OCI-LY1 (cell line): ENCODE results near the gene XPR1.

Source experiments
- H2AFZ ChIP-seq: fragments of 200-600 bp; sonication (generic), shearing (Covaris generic); 2 replicates; pipeline ENCODE4 v1.6.0; 2014; ENCODE audit warnings: antibody characterized with exemption, mild to moderate bottlenecking, low read length
- H3F3A ChIP-seq: fragments of 200-600 bp; sonication (generic), shearing (Covaris generic); 2 replicates; pipeline ENCODE4 v1.6.0; 2014; ENCODE audit warnings: mild to moderate bottlenecking, antibody characterized with exemption, low read length, moderate library complexity; ENCODE audit not compliant: insufficient read depth
- H3K27ac ChIP-seq: fragments of 200-600 bp; sonication (generic); 2 replicates; pipeline ENCODE4 v1.5.1; 2014; ENCODE audit warnings: low read length, mixed run types, mild to moderate bottlenecking, low read depth; ENCODE audit not compliant: poor library complexity, severe bottlenecking
- H3K27me3 ChIP-seq: fragments of 200-600 bp; sonication (generic); 2 replicates; pipeline ENCODE4 v1.6.0; 2014; ENCODE audit warnings: antibody characterized with exemption, mild to moderate bottlenecking, low read length, moderate library complexity; ENCODE audit not compliant: insufficient read depth
- H3K36me3 ChIP-seq: fragments of 200-600 bp; sonication (generic); 2 replicates; pipeline ENCODE4 v1.6.1; 2014; ENCODE audit warnings: mild to moderate bottlenecking, antibody characterized with exemption, low read length, moderate library complexity, mixed read lengths; ENCODE audit not compliant: insufficient read depth
- H3K4me1 ChIP-seq: fragments of 200-600 bp; sonication (generic); 2 replicates; pipeline ENCODE4 v1.5.1; 2014; ENCODE audit warnings: mild to moderate bottlenecking, low read length, moderate library complexity; ENCODE audit not compliant: insufficient read depth, severe bottlenecking
- H3K4me2 ChIP-seq: fragments of 200-600 bp; sonication (generic), shearing (Covaris generic); 2 replicates; pipeline ENCODE4 v1.6.1; 2014; ENCODE audit warnings: low read length
- H3K4me3 ChIP-seq: fragments of 200-600 bp; sonication (generic); 2 replicates; pipeline ENCODE4 v1.5.1; 2014; ENCODE audit warnings: low read length, low read depth, mild to moderate bottlenecking, mixed read lengths; ENCODE audit not compliant: poor library complexity, severe bottlenecking
- H3K79me2 ChIP-seq: fragments of 200-600 bp; shearing (Covaris generic); 2 replicates; pipeline ENCODE4 v1.6.1; 2016; ENCODE audit warnings: mixed run types, low read length, mixed read lengths; ENCODE audit not compliant: insufficient read depth
- H3K9ac ChIP-seq: fragments of 200-600 bp; sonication (generic), shearing (Covaris generic); 2 replicates; pipeline ENCODE4 v1.6.1; 2014; ENCODE audit warnings: mild to moderate bottlenecking, low read length, mixed read lengths
- H3K9me2 ChIP-seq: fragments of 200-600 bp; sonication (generic), shearing (Covaris generic); 2 replicates; pipeline ENCODE4 v1.6.1; 2014; ENCODE audit warnings: low read depth, mild to moderate bottlenecking, low read length, mixed read lengths
- H3K9me3 ChIP-seq: fragments of 200-600 bp; shearing (Covaris generic); 2 replicates; pipeline ENCODE4 v1.6.1; 2014; ENCODE audit warnings: low read length, mixed read lengths
- H4K20me1 ChIP-seq: fragments of 200-600 bp; sonication (generic), shearing (Covaris generic); 2 replicates; pipeline ENCODE4 v1.6.0; 2016; ENCODE audit warnings: mild to moderate bottlenecking, low read length; ENCODE audit not compliant: insufficient read depth
- EZH2 ChIP-seq: fragments of 200-600 bp; sonication (generic), shearing (Covaris generic); IDR thresholded peaks from 2 replicates; pipeline ENCODE4 v1.8.0; 2017; ENCODE audit warnings: borderline replicate concordance, mixed run types, mild to moderate bottlenecking, antibody characterized with exemption, low read length, moderate library complexity, mixed read lengths
- TF ChIP-seq, protein P1 (sequence below): fragments of 200-600 bp; sonication (generic), shearing (Covaris generic); IDR thresholded peaks from 2 replicates; pipeline ENCODE4 v1.5.1; 2017; ENCODE audit warnings: mild to moderate bottlenecking, antibody characterized with exemption, low read length, moderate library complexity, mixed read lengths

The XPR1 gene

GRCh38 chr1:180836449-180836848, 204.6 kb downstream of the XPR1 start:
- Histone ChIP-seq H3K27ac (no peak overlapping the region), H3F3A (no peaks in the 10 kb centered on the region), H3K27me3 (no peaks in the 10 kb centered on the region), H3K36me3 (no peaks in the 10 kb centered on the region), H3K4me3 (no peak overlapping the region), H4K20me1 (no peaks in the 10 kb centered on the region), H3K9ac (no peak overlapping the region), H3K4me2 (no peak overlapping the region), H3K79me2 (no peaks in the 10 kb centered on the region), H3K9me2 (no peaks in the 10 kb centered on the region), H2AFZ (no peak overlapping the region), H3K4me1 (peaks cover 8% of the 10 kb centered on the region), H3K9me3 (no peaks in the 10 kb centered on the region)
- TF ChIP-seq, protein P1, sequence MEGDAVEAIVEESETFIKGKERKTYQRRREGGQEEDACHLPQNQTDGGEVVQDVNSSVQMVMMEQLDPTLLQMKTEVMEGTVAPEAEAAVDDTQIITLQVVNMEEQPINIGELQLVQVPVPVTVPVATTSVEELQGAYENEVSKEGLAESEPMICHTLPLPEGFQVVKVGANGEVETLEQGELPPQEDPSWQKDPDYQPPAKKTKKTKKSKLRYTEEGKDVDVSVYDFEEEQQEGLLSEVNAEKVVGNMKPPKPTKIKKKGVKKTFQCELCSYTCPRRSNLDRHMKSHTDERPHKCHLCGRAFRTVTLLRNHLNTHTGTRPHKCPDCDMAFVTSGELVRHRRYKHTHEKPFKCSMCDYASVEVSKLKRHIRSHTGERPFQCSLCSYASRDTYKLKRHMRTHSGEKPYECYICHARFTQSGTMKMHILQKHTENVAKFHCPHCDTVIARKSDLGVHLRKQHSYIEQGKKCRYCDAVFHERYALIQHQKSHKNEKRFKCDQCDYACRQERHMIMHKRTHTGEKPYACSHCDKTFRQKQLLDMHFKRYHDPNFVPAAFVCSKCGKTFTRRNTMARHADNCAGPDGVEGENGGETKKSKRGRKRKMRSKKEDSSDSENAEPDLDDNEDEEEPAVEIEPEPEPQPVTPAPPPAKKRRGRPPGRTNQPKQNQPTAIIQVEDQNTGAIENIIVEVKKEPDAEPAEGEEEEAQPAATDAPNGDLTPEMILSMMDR: no peak
- TF ChIP-seq EZH2: no peak

DNA sequence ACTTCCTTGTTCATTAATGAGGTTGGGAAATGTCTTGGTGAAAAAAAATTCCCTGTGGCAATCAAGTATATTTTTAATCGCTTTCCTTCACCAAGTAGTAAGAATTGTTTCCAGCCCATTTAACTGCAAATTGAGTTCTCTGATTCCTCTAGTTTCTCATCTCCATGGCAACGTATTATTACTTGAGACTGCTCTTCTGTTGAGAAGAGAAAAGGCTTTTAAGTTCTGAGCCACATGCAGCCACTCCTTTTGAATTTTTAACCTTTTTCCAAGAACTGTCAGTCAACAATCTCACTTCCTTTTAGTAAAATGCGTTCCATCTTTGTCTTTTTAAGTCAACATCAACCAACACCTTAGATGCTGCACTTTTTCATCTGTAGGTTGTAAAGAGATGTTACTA, 205.2 kb downstream of the XPR1 start:
- Histone ChIP-seq H3K9ac (no peak overlapping the region), H2AFZ (no peak overlapping the region), H3K4me2 (no peak overlapping the region), H4K20me1 (no peaks in the 10 kb centered on the region), H3K9me3 (no peaks in the 10 kb centered on the region), H3K4me3 (no peak overlapping the region), H3K27ac (no peak overlapping the region), H3F3A (no peaks in the 10 kb centered on the region), H3K27me3 (no peaks in the 10 kb centered on the region), H3K9me2 (no peaks in the 10 kb centered on the region), H3K4me1 (peaks cover 8% of the 10 kb centered on the region), H3K79me2 (no peaks in the 10 kb centered on the region), H3K36me3 (no peaks in the 10 kb centered on the region)
- TF ChIP-seq, protein P1: no peak
- TF ChIP-seq EZH2: no peak

DNA sequence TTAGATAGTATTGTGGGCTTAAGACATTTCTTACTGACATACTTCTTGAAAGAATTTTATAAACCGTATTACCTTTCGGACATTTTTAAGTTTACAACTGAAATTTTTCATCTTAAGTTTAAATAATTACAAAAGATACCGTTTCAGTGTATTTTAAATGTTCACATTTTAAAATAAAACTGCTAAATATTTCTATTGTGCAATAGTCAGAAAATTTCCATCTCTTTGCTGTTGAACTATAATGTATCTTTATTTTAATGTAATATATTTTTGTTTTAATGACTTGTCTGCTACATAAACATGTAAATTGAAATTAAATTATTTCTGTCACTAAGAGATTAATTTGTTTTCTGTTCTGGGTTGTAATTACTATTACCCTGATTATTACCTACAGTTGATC, 206.7 kb downstream of the XPR1 start:
- peaks cover 8% of the 10 kb centered on the region for H3K4me1 ChIP-seq
- TF ChIP-seq, protein P1: no peak
- no peak for TF ChIP-seq EZH2
- no peak overlapping the region for H3K9ac ChIP-seq
- no peaks in the 10 kb centered on the region for H3K79me2 ChIP-seq
- no peak overlapping the region for H3K4me3 ChIP-seq
- no peak overlapping the region for H2AFZ ChIP-seq
- no peaks in the 10 kb centered on the region for H3K9me2 ChIP-seq
- H4K20me1 ChIP-seq: no peaks in the 10 kb centered on the region
- no peak overlapping the region for H3K27ac ChIP-seq
- no peaks in the 10 kb centered on the region for H3K9me3 ChIP-seq
- no peaks in the 10 kb centered on the region for H3K36me3 ChIP-seq
- no peaks in the 10 kb centered on the region for H3K27me3 ChIP-seq
- no peaks in the 10 kb centered on the region for H3F3A ChIP-seq
- H3K4me2 ChIP-seq: no peak overlapping the region
